ENCODE results near the gene ADGRG3. TPM values are rescaled to one million over a fixed set of nuclear protein-coding genes. Genes with fewer than 3 reads are reported as not detected.

Gene ADGRG3
- not detected in 2 replicates for total RNA-seq
- long read RNA-seq, result 0 reads

DNA sequence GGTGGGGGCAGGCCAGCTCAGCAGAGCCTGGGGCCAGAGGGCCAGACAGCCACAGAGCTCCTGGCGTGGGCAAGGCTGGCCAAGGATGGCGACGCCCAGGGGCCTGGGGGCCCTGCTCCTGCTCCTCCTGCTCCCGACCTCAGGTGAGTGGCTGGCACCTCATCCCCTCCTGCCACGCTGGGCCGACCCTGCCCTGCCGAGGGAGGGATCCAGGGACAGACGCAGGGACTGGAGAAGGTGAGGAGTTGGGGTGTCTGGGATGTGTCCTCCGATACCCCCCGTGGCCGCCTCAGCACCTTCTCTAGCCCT is at the start of gene ADGRG3:
ADGRG3 (plus strand) TSS at position 44 of the 309 bp plus-strand sequence; CDS start at position 86, 42 bp downstream.
- Mint-ChIP-seq H3K27me3 (ENCODE audit: unreplicated experiment) (peaks cover 36% of the 10 kb centered on the region), H3K4me3 (ENCODE audit: unreplicated experiment) (no peak within 1 kb of the TSS), H3K9me3 (ENCODE audit: unreplicated experiment) (no peaks in the 10 kb centered on the region), H3K27ac (ENCODE audit: unreplicated experiment) (no peak within 1 kb of the TSS), H3K4me1 (ENCODE audit: unreplicated experiment) (no peaks in the 10 kb centered on the region), H3K36me3 (ENCODE audit: unreplicated experiment) (no peaks in the 10 kb centered on the region)
- TF ChIP-seq, protein P1, sequence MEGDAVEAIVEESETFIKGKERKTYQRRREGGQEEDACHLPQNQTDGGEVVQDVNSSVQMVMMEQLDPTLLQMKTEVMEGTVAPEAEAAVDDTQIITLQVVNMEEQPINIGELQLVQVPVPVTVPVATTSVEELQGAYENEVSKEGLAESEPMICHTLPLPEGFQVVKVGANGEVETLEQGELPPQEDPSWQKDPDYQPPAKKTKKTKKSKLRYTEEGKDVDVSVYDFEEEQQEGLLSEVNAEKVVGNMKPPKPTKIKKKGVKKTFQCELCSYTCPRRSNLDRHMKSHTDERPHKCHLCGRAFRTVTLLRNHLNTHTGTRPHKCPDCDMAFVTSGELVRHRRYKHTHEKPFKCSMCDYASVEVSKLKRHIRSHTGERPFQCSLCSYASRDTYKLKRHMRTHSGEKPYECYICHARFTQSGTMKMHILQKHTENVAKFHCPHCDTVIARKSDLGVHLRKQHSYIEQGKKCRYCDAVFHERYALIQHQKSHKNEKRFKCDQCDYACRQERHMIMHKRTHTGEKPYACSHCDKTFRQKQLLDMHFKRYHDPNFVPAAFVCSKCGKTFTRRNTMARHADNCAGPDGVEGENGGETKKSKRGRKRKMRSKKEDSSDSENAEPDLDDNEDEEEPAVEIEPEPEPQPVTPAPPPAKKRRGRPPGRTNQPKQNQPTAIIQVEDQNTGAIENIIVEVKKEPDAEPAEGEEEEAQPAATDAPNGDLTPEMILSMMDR (IDR thresholded peaks at IDR 0.05), result no peak
- DNase-seq (ENCODE audit: extremely low spot score, unreplicated experiment), result no peak

DNA sequence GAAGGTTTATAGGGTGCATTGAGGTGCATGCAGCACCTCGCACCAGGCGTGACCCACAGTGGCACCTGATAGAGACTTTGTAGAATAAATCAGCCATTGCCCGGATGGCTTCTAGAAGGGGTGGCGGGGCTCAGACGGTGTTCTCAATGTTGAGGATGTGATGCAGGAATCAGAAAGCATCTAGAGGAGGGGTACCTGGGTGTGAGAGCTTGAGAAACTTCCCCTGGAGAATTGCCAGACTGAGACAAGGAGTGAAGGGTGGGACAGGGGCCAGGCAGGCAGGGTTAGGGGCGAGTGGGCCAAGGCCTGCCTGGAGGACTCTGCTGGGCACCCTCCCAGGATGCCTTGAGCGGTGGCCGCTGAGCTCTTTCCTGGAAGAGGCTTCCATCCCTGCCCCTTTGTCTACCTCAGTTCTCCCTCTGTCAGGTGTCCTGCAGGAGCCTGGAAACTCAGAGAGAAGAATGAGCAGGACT is 48.9 kb upstream of the ADGRG3 start:
- no peak for DNase-seq (ENCODE audit: extremely low spot score, unreplicated experiment)
- peaks cover 20% of the 10 kb centered on the region for H3K4me1 Mint-ChIP-seq (ENCODE audit: unreplicated experiment)
- H3K9me3 Mint-ChIP-seq (ENCODE audit: unreplicated experiment), result no peaks in the 10 kb centered on the region
- TF ChIP-seq, protein P1 (IDR thresholded peaks at IDR 0.05), result no peak
- H3K36me3 Mint-ChIP-seq (ENCODE audit: unreplicated experiment), result no peaks in the 10 kb centered on the region
- no peak overlapping the region for H3K27ac Mint-ChIP-seq (ENCODE audit: unreplicated experiment)
- no peaks in the 10 kb centered on the region for H3K27me3 Mint-ChIP-seq (ENCODE audit: unreplicated experiment)
- H3K4me3 Mint-ChIP-seq (ENCODE audit: unreplicated experiment), result no peak overlapping the region

DNA sequence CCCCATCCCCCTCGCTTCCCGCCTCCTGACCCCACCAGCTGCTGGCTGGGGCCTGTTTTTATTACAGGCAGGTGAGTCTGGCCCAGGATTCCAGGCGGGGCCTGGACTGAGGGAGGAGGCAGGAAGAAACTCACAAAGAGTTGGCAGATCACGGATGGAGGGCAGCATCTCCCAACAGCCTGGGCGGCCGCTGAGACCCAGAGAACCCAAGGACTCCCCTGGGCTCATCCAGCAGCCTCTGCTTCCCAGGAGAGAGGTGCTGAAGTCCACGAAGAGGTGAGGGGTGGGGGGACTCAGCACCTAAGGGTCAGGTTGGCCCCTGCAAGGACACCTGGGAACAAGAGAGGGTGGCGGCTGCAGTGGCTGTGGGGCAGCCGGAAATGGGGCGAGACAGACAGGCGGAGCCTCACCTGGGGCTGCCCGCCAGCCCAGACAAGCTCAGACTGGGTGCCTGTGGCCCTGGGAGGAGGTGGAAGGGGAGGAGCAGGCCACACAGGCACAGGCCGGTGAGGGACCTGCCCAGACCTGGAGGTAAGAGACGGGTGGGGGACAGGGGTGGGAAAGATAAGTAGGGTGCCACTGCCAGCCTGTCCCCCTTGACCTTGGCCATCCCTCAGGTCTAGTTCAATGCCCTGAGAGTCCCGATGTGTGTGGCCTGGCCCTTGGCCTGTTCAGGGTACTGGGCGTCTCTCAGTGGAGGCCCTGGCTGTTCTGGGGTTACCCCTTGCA is 48.3 kb upstream of the ADGRG3 start:
- Mint-ChIP-seq H3K27ac (ENCODE audit: unreplicated experiment) (no peak overlapping the region), H3K9me3 (ENCODE audit: unreplicated experiment) (no peaks in the 10 kb centered on the region), H3K4me3 (ENCODE audit: unreplicated experiment) (no peak overlapping the region), H3K27me3 (ENCODE audit: unreplicated experiment) (no peaks in the 10 kb centered on the region), H3K4me1 (ENCODE audit: unreplicated experiment) (peaks cover 24% of the 10 kb centered on the region), H3K36me3 (ENCODE audit: unreplicated experiment) (no peaks in the 10 kb centered on the region)
- no peak for DNase-seq (ENCODE audit: extremely low spot score, unreplicated experiment)
- TF ChIP-seq, protein P1 (IDR thresholded peaks at IDR 0.05), result no peak

GRCh38 chr16:57620335-57621231 is 47.5 kb upstream of the ADGRG3 start:
- H3K27ac Mint-ChIP-seq (ENCODE audit: unreplicated experiment), result no peak overlapping the region
- no peaks in the 10 kb centered on the region for H3K27me3 Mint-ChIP-seq (ENCODE audit: unreplicated experiment)
- H3K4me3 Mint-ChIP-seq (ENCODE audit: unreplicated experiment), result no peak overlapping the region
- DNase-seq (ENCODE audit: extremely low spot score, unreplicated experiment), result no peak
- TF ChIP-seq, protein P1 (IDR thresholded peaks at IDR 0.05), result no peak
- no peaks in the 10 kb centered on the region for H3K36me3 Mint-ChIP-seq (ENCODE audit: unreplicated experiment)
- peaks cover 29% of the 10 kb centered on the region for H3K4me1 Mint-ChIP-seq (ENCODE audit: unreplicated experiment)
- no peaks in the 10 kb centered on the region for H3K9me3 Mint-ChIP-seq (ENCODE audit: unreplicated experiment)

All from osteocyte (in vitro differentiated cells).